Lung (tissue), 12 donors: ENCODE measurements around the gene VSX1. TPM values are rescaled to one million over a fixed set of nuclear protein-coding genes. Genes with fewer than 3 reads are reported as not detected.

Experiments used
- ATAC-seq: fragments of 200-7000 bp; cut with Tn5 transposase; one replicate; pipeline ENCODE4 v1.9.1; 2020; ENCODE audit warnings: moderate number of reproducible peaks; ENCODE audit not compliant: insufficient read depth, low FRiP score
- DNase-seq, 3 donors: peaks; one replicate each; pipeline ENCODE4 v3.0.0-alpha.2; 2013 to 2017
- H3K27ac ChIP-seq, 2 donors: one replicate each; pipeline ENCODE4 v1.5.1; 2013; ENCODE audit warnings: mild to moderate bottlenecking in 2 of 2, moderate library complexity in 2 of 2, control low read depth in 1 of 2, inconsistent platforms in 1 of 2, low read depth in 1 of 2, low read length in 1 of 2
- H3K27me3 ChIP-seq, 3 donors: one replicate each; pipeline ENCODE4 v1.5.1; 2013; ENCODE audit warnings: low read length in 2 of 3; ENCODE audit not compliant: control insufficient read depth in 3 of 3, insufficient read depth in 3 of 3
- H3K36me3 ChIP-seq, 4 donors: one replicate each; pipeline ENCODE4 v1.5.1; 2013; ENCODE audit warnings: low read length in 4 of 4, mild to moderate bottlenecking in 1 of 4, moderate library complexity in 1 of 4; ENCODE audit not compliant: control insufficient read depth in 4 of 4, insufficient read depth in 4 of 4
- H3K4me1 ChIP-seq, 5 donors: one replicate each; pipeline ENCODE4 v1.5.1; 2013; ENCODE audit warnings: low read length in 5 of 5, mild to moderate bottlenecking in 2 of 5, moderate library complexity in 1 of 5; ENCODE audit not compliant: control insufficient read depth in 5 of 5, insufficient read depth in 5 of 5
- H3K4me3 ChIP-seq: one replicate; pipeline ENCODE4 v1.5.1; 2013; ENCODE audit warnings: mild to moderate bottlenecking, control low read depth, moderate library complexity
- H3K9ac ChIP-seq, 2 donors: one replicate each; pipeline ENCODE4 v1.5.1; 2013; ENCODE audit warnings: low read length in 2 of 2, control low read depth in 1 of 2; ENCODE audit not compliant: insufficient read depth in 1 of 2
- H3K9me3 ChIP-seq, 4 donors: one replicate each; pipeline ENCODE4 v1.5.1; 2013; ENCODE audit warnings: low read length in 3 of 4, mild to moderate bottlenecking in 1 of 4, moderate library complexity in 1 of 4; ENCODE audit not compliant: control insufficient read depth in 4 of 4, insufficient read depth in 3 of 4
- CTCF ChIP-seq: IDR thresholded peaks from 2 replicates; pipeline ENCODE4 v1.5.1; 2012; ENCODE audit warnings: mild to moderate bottlenecking; ENCODE audit errors: control extremely low read depth, extremely low read depth
- whole genome bisulfite sequencing, 2 donors: extraction: QIAGEN DNeasy Blood & Tissue Kit; methylation state at CpG; one replicate each; pipeline ENCODE4 v1.1.7; 2013; 5-methylcytosine and 5-hydroxymethylcytosine counted together
- polyA plus RNA-seq, 2 donors: library from polyadenylated mRNA; stranded (reverse); fragments of 200-250 nt; gene quantifications; one replicate each; pipeline ENCODE4 v1.2.1, GENCODE V29; 2013
- total RNA-seq, 2 donors: library from RNA; depleted of rRNA in 1 of 2; stranded (reverse); fragments of >200 nt in 1 of 2; gene quantifications; one replicate each; pipeline ENCODE4 v1.2.1, GENCODE V29; 2014 to 2021
- donor health status: control.
- donor health status: control.
- donor health status: Bipolar disorder and iron deficiency.
- donor health status: healthy.
- donor health status: DM: yes; HTN: yes; CAD: no.

The VSX1 gene
- total and polyA plus RNA-seq, 4 donors: not detected

- Histone ChIP-seq H3K4me1 (peaks cover 7 to 48% (median 26%) of the 10 kb centered on the region in 5 donors), H3K4me3 (no peak overlapping the region), H3K36me3 (peaks cover 0 to 20% (median 11%) of the 10 kb centered on the region in 4 donors), H3K9ac (no peak overlapping the region), H3K27me3 (no peaks in the 10 kb centered on the region), H3K9me3 (no peaks in the 10 kb centered on the region), H3K27ac (peak overlapping the region; percentile 1 to 77)
- no peak for TF ChIP-seq CTCF
- 81 to 85% methylated on average over 14 of the region's 14 CpGs for WGBS, 2 donors
- DNase-seq (peak in 1 of 3 donors; percentile 7), ATAC-seq (no peak)
Observed at GRCh38 chr20:25044660-25045342, 37.1 kb downstream of the VSX1 start.

GRCh38 chr20:25044261-25044560, 37.7 kb downstream of the VSX1 start:
- DNase-seq: peak in 1 of 3 donors; percentile 7
- H3K4me1 ChIP-seq: peaks cover 11 to 50% (median 30%) of the 10 kb centered on the region in 5 donors
- H3K9ac ChIP-seq: no peak overlapping the region

GRCh38 chr20:25043499-25044260, 38.3 kb downstream of the VSX1 start:
- Histone ChIP-seq H3K27ac (peak overlapping the region; percentile 77 to 78), H3K9me3 (no peaks in the 10 kb centered on the region), H3K4me1 (peaks cover 11 to 52% (median 31%) of the 10 kb centered on the region in 5 donors), H3K4me3 (no peak overlapping the region), H3K27me3 (no peaks in the 10 kb centered on the region), H3K9ac (no peak overlapping the region), H3K36me3 (peaks cover 0 to 20% (median 11%) of the 10 kb centered on the region in 4 donors)
- 85% methylated on average over 9 of the region's 9 CpGs for WGBS, 2 donors
- no peak for DNase-seq
- TF ChIP-seq CTCF: no peak
- ATAC-seq: no peak

More at GRCh38 chr20:25044261-25044560, 37.7 kb downstream of the VSX1 start:
- no peak overlapping the region for H3K4me3 ChIP-seq
- H3K36me3 ChIP-seq: peaks cover 0 to 20% (median 11%) of the 10 kb centered on the region in 4 donors
- peak overlapping the region; percentile 11 to 77 for H3K27ac ChIP-seq
- no peaks in the 10 kb centered on the region for H3K27me3 ChIP-seq
- WGBS, 2 donors: 95 to 98% methylated on average over 5 of the region's 5 CpGs
- TF ChIP-seq CTCF: no peak
- H3K9me3 ChIP-seq: no peaks in the 10 kb centered on the region
- ATAC-seq: no peak
